HCT116 (cell line): ENCODE results near the gene CTTNBP2NL. TPM values are rescaled to one million over a fixed set of nuclear protein-coding genes. Genes with fewer than 3 reads are reported as not detected.

Experiments
- ATAC-seq: fragments of 200-7000 bp; cut with Tn5 transposase; 2 replicates; pipeline ENCODE4 v1.9.1; 2020; ENCODE audit warnings: mild to moderate bottlenecking, moderate library complexity
- BruUV-seq: library from RNA; stranded (reverse); fragments of 400-500 nt; replicated peaks from 2 replicates; lab custom pipeline; 2021; lab: Mats Ljungman, UMichigan
- CTCF ChIA-PET: fragments of 300-600 bp; sonication (Branson Sonifier 250); formaldehyde crosslinking; loops from one replicate; lab custom pipeline; 2021; ENCODE audit warnings: antibody characterized with exemption; lab: Charles Lee
- POLR2A ChIA-PET: fragments of 300-600, 350-600 bp; sonication (Branson Sonifier 250); formaldehyde crosslinking; loops from one replicate; lab custom pipeline; 2021; ENCODE audit warnings: antibody characterized with exemption; lab: Charles Lee
- RAD21 ChIA-PET, 2 experiments: fragments of 300-600 bp; sonication (Branson Sonifier 250); formaldehyde crosslinking; loops; one replicate each; lab custom pipeline; 2023; ENCODE audit warnings: low total read pairs in 2 of 2; ENCODE audit not compliant: uncharacterized antibody in 2 of 2, unreplicated experiment in 2 of 2, low non-redundant PET in 1 of 2; lab: Charles Lee
- DNase-seq: peaks from one replicate; pipeline ENCODE4 v3.0.0-alpha.2; 2010; ENCODE audit warnings: low read depth, low spot score
- H2AFZ ChIP-seq: fragments of 200-600 bp; shearing (Covaris generic), sonication (generic); 2 replicates; pipeline ENCODE4 v1.6.1; 2017; ENCODE audit warnings: low read depth, mixed run types, mixed read lengths, antibody characterized with exemption, low read length; ENCODE audit not compliant: poor library complexity, severe bottlenecking
- H3K27ac ChIP-seq: 2 replicates; pipeline ENCODE4 v1.5.1; 2012; ENCODE audit warnings: low read depth, low read length
- H3K27me3 ChIP-seq: fragments of 200-600 bp; sonication (generic); 2 replicates; pipeline ENCODE4 v1.6.1; 2016; ENCODE audit warnings: mixed run types, low read length, mixed read lengths; ENCODE audit not compliant: insufficient read depth
- H3K36me3 ChIP-seq, 2 experiments: fragments of 200-500 bp in 1 of 2; fragments of 200-600 bp in 1 of 2; sonication (Bioruptor generic) in 1 of 2; sonication (generic) in 1 of 2; 2 replicates each; pipeline versions ENCODE4 v1.5.1 to v1.6.1; 2014 to 2016; ENCODE audit warnings: low read length in 2 of 2, inconsistent platforms in 1 of 2, mixed read lengths in 1 of 2, mixed run types in 1 of 2; ENCODE audit not compliant: insufficient read depth in 2 of 2, control insufficient read depth in 1 of 2
- H3K4me1 ChIP-seq, 2 experiments: fragments of 200-600 bp in 1 of 2; sonication (generic) in 1 of 2; 2 replicates each; pipeline versions ENCODE4 v1.5.1 to v1.6.1; 2012 to 2017; ENCODE audit warnings: low read length in 2 of 2, inconsistent platforms in 1 of 2, mild to moderate bottlenecking in 1 of 2, mixed read lengths in 1 of 2, mixed run types in 1 of 2, moderate library complexity in 1 of 2; ENCODE audit not compliant: insufficient read depth in 2 of 2, control insufficient read depth in 1 of 2
- H3K4me2 ChIP-seq: fragments of 200-600 bp; sonication (generic); 2 replicates; pipeline ENCODE4 v1.6.1; 2017; ENCODE audit warnings: mixed run types, low read length, mixed read lengths
- H3K4me3 ChIP-seq, 2 experiments: fragments of 200-600 bp in 1 of 2; sonication (generic) in 1 of 2; replicated peaks in 1 of 2; 2 replicates each; pipeline ENCODE4 v1.5.1; 2011 to 2016; ENCODE audit warnings: low read length in 2 of 2, control low read depth in 1 of 2, low read depth in 1 of 2, mild to moderate bottlenecking in 1 of 2, mixed read lengths in 1 of 2, mixed run types in 1 of 2
- H3K79me2 ChIP-seq: fragments of 200-600 bp; sonication (generic); 2 replicates; pipeline ENCODE4 v1.6.1; 2017; ENCODE audit warnings: mild to moderate bottlenecking, mixed run types, low read length, moderate library complexity, mixed read lengths; ENCODE audit not compliant: insufficient read depth
- H3K9ac ChIP-seq: fragments of 200-600 bp; sonication (generic); 2 replicates; pipeline ENCODE4 v1.6.1; 2016; ENCODE audit warnings: low read length, mixed read lengths
- H3K9me2 ChIP-seq: fragments of 200-600 bp; sonication (generic), shearing (Covaris generic); 2 replicates; pipeline ENCODE4 v1.6.1; 2017; ENCODE audit warnings: mixed run types, mild to moderate bottlenecking, moderate library complexity; ENCODE audit not compliant: insufficient read depth
- H3K9me3 ChIP-seq, 2 experiments: fragments of 200-500 bp in 1 of 2; fragments of 200-600 bp in 1 of 2; sonication (Bioruptor generic) in 1 of 2; sonication (generic) in 1 of 2; 2 replicates each; pipeline ENCODE4 v1.6.1; 2014 to 2017; ENCODE audit warnings: low read length in 2 of 2, mixed read lengths in 2 of 2, inconsistent platforms in 1 of 2, low read depth in 1 of 2, mild to moderate bottlenecking in 1 of 2, mixed run types in 1 of 2, moderate library complexity in 1 of 2; ENCODE audit not compliant: control insufficient read depth in 1 of 2, insufficient read depth in 1 of 2
- H4K20me1 ChIP-seq: fragments of 200-600 bp; sonication (generic), shearing (Covaris generic); 2 replicates; pipeline ENCODE4 v1.6.1; 2017; ENCODE audit warnings: mixed run types, mild to moderate bottlenecking, moderate library complexity; ENCODE audit not compliant: insufficient read depth
- CBX3 ChIP-seq: IDR thresholded peaks from 2 replicates; pipeline ENCODE4 v1.6.1; 2012; ENCODE audit warnings: low read depth
- EGR1 ChIP-seq: IDR thresholded peaks from 2 replicates; pipeline ENCODE4 v1.6.1; 2012; ENCODE audit warnings: low read depth
- POLR2A ChIP-seq: IDR thresholded peaks from 2 replicates; pipeline ENCODE4 v1.7.0; 2011; ENCODE audit warnings: borderline replicate concordance; ENCODE audit not compliant: insufficient read depth, insufficient read length; ENCODE audit errors: extremely low read depth
- SP1 ChIP-seq: IDR thresholded peaks from 2 replicates; pipeline ENCODE4 v1.6.1; 2012; ENCODE audit warnings: low read depth
- TCF7L2 ChIP-seq: IDR thresholded peaks from 2 replicates; pipeline ENCODE4 v1.7.0; 2011; ENCODE audit warnings: borderline replicate concordance, inconsistent platforms; ENCODE audit not compliant: insufficient read depth, insufficient read length; ENCODE audit errors: extremely low read depth
- ZBTB33 ChIP-seq: IDR thresholded peaks from 2 replicates; pipeline ENCODE4 v1.6.1; 2011; ENCODE audit warnings: mild to moderate bottlenecking, low read length, moderate library complexity; ENCODE audit not compliant: insufficient replicate concordance; ENCODE audit errors: extremely low read depth
- intact Hi-C: fragments of 100-400 bp; cut with micrococcal nuclease; formaldehyde crosslinking; loops from 2 replicates; pipeline ENCODE4 v1.10.0; 2022
- total RNA-seq: library from RNA; stranded (reverse); gene quantifications from one replicate; pipeline ENCODE4 v1.2.1, GENCODE V29; 2021; ENCODE audit not compliant: unreplicated experiment
- TF ChIP-seq, protein P1 (sequence below): IDR thresholded peaks from 2 replicates; pipeline ENCODE4 v1.6.1; 2012

Gene CTTNBP2NL
- total RNA-seq, 1 experiment from 2014 or later: 18.0 TPM

DNA sequence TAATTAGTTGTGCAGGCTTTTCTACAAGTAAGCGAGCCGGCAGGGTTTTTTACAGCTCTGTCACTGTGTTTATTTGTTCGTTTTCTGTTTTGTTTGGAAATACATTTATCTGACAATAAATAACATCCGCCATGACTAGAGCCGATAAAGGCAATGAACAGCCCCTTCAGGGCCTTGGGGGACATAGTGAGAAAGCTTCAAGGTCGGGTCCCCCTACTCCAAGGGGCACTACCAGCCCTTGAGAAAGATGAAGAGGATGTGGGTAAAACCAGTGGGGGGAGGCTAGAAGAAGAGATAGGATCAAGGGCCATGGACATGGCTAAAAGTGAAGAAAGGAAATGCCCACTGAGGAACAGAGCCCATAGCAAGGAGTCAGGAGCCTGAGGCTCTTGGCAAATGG is 38.5 kb upstream of the CTTNBP2NL start:
- no TSS peak for BruUV-seq
- intact Hi-C loops: no loop called here
- H3K9me3 ChIP-seq: no peaks in the 10 kb centered on the region
- ATAC-seq: no peak
- no peaks in the 10 kb centered on the region for H3K9me2 ChIP-seq
- H3K9ac ChIP-seq: no peak overlapping the region
- H3K79me2 ChIP-seq: no peaks in the 10 kb centered on the region
- no peak overlapping the region for H3K27ac ChIP-seq
- no peaks in the 10 kb centered on the region for H3K4me1 ChIP-seq
- H3K36me3 ChIP-seq: no peaks in the 10 kb centered on the region
- TF ChIP-seq SP1 (no peak), EGR1 (no peak), TCF7L2 (no peak), ZBTB33 (no peak), CBX3 (no peak), POLR2A (no peak)
- TF ChIP-seq, protein P1, sequence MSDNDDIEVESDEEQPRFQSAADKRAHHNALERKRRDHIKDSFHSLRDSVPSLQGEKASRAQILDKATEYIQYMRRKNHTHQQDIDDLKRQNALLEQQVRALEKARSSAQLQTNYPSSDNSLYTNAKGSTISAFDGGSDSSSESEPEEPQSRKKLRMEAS: no peak
- no peaks in the 10 kb centered on the region for H4K20me1 ChIP-seq
- ChIA-PET RAD21 (no interaction called here), POLR2A (no interaction called here), CTCF (interaction anchor here (1.3 to 3.0 kb wide), 5 partner anchors 13 to 257 kb away, joined by 3 to 19 read pairs (median 6); no protein-coding TSS in a partner anchor)
- no peak overlapping the region for H3K4me2 ChIP-seq
- peaks cover 29% of the 10 kb centered on the region for H3K27me3 ChIP-seq
- H2AFZ ChIP-seq: no peak overlapping the region
- no peak overlapping the region for H3K4me3 ChIP-seq
- no peak for DNase-seq
